AG09309 (cell line): ENCODE results near the gene IQSEC3.
"Not testable (repeated sequence)": the region's sequence is repeated elsewhere in the genome, so short reads cannot be mapped to it uniquely, and the experiment has no call there.

ENCODE experiments used
- DNase-seq: peaks from one replicate; pipeline ENCODE4 v3.0.0-alpha.2; 2010; ENCODE audit warnings: low read depth
- H3K4me3 ChIP-seq: 2 replicates; pipeline ENCODE4 v1.5.1; 2011; ENCODE audit warnings: mild to moderate bottlenecking, low read depth, low read length, moderate library complexity; ENCODE audit not compliant: control insufficient read depth
- CTCF ChIP-seq: IDR thresholded peaks from 2 replicates; pipeline ENCODE4 v1.5.1; 2011; ENCODE audit warnings: mild to moderate bottlenecking, low read depth, low read length, inconsistent platforms; ENCODE audit not compliant: insufficient read depth, control insufficient read depth; ENCODE audit errors: missing control alignments

IQSEC3 gene

DNA sequence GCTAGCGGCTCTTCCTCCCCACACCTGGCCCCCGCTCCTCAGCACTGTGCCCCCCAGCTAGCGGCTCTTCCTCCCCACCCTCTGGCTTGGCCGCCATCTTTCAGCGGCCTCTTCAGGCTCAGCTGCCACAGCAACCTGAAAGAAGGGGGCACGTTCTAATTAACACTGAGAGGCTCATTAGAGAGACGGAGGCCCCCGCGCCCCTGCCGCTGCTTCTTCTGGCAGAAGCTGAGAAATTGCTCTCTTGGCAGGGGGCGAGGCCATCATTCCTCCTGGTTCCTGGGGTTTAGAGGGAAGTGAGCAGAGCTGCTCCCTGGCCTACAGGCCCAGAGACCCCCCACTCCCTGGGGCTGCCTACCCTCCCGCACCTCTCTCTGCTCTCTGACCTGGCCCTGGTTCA lies 64.4 kb downstream of the IQSEC3 start:
- no peak for TF ChIP-seq CTCF
- no peak for DNase-seq

GRCh38 chr12:131732-132495 lies 65.3 kb downstream of the IQSEC3 start:
- no peak overlapping the region for H3K4me3 ChIP-seq
- DNase-seq = no peak
- TF ChIP-seq CTCF = no peak

More for the DNA sequence above, 64.4 kb downstream of the IQSEC3 start:
- no peak overlapping the region for H3K4me3 ChIP-seq

DNA sequence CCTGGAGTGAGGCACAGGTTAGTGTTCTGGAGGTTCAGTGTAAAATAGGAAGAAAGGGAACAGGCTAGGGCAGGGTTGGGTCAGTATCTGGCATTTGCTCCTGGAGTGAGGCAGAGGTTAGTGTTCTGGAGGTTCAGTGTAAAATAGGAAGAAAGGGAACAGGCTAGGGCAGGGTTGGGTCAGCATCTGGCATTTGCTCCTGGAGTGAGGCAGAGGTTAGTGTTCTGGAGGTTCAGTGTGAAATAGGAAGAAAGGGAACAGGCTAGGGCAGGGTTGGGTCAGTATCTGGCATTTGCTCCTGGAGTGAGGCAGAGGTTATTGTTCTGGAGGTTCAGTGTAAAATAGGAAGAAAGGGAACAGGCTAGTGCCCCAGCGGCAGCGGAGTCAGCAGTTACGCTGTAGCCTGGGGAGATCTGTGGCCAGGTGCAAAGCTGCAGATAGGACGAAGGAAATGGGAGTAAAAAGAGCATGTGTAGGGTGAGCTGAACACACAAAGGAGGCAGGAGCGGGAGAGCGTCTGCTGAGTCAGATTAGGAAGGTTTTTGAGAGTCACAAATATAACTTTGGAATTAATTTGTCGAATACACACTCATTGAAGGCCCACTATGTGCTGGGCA lies 67.2 kb downstream of the IQSEC3 start:
- DNase-seq, H3K4me3 ChIP-seq: not testable (repeated sequence)

GRCh38 chr12:135138-135537 lies 68.6 kb downstream of the IQSEC3 start:
- TF ChIP-seq CTCF = no peak
- no peak overlapping the region for H3K4me3 ChIP-seq
- DNase-seq = no peak

- DNase-seq = no peak
These were observed 71.8 kb downstream of the IQSEC3 start for GRCh38 chr12:138171-138897.

DNA sequence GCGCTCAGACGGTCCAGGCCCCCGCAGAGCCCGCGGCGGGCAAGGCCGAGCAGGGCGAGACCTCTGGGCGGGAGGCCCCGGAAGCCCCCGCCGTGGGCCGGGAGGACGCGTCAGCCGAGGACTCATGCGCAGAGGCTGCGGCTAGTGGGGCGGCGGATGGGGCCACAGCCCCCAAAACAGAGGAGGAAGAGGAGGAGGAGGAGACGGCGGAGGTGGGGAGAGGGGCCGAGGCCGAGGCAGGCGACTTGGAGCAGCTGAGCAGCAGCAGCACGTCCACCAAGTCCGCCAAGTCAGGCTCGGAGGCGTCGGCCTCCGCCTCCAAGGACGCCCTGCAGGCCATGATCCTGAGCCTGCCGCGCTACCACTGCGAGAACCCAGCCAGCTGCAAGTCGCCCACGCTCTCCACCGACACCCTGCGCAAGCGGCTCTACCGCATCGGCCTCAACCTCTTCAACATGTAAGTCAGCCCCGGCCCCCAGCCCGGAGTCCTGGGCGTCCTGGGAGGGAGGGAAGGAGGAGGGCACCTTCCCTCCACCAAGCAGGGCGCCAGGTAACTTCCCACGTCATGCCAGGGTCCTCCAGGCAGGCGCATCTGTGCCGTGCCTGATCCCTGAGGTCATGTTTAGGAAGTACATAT lies 72.4 kb downstream of the IQSEC3 start:
- H3K4me3 ChIP-seq = no peak overlapping the region
- DNase-seq = no peak
- no peak for TF ChIP-seq CTCF

More at GRCh38 chr12:138171-138897, 71.8 kb downstream of the IQSEC3 start:
- no peak for TF ChIP-seq CTCF
- no peak overlapping the region for H3K4me3 ChIP-seq
